GM20431 (cell line): Measurements from ENCODE around the gene C1orf116.

Experiments
- in situ Hi-C: fragments of 300-500 bp; cut with MseI, MboI; formaldehyde crosslinking; loops from one replicate; pipeline ENCODE4 v1.15.0; 2020; ENCODE audit warnings: low sequenced_read_pairs; ENCODE audit not compliant: unreplicated experiment

The C1orf116 gene

GRCh38 chr1:207004931-207005830 is 27.4 kb downstream of the C1orf116 start:
- in situ Hi-C loops, result no loop called here

- in situ Hi-C loops, result no loop called here
Measured at GRCh38 chr1:207003210-207003609, 29.3 kb downstream of the C1orf116 start.

DNA sequence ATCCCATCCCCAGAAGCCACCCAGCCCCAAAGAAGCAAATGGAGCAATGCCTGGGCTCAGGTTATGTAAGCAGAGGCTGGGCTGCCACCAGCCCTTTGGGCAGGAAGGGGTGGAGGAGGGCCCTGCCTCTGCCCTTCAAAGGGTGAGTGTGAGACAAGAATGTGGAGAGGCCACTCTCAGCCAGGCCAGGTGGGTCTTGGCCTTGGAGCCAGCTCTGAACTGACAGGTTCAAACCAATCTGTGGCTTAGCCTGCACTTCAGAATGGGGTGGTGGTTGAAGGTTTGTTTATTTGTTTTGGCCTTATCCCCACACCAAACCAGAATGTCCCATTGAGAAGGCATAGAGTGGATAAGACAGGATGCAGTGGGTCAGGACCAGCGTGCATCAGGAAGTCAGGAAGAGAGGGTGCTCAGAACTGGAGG is 29.8 kb downstream of the C1orf116 start:
- in situ Hi-C loops, result no loop called here

DNA sequence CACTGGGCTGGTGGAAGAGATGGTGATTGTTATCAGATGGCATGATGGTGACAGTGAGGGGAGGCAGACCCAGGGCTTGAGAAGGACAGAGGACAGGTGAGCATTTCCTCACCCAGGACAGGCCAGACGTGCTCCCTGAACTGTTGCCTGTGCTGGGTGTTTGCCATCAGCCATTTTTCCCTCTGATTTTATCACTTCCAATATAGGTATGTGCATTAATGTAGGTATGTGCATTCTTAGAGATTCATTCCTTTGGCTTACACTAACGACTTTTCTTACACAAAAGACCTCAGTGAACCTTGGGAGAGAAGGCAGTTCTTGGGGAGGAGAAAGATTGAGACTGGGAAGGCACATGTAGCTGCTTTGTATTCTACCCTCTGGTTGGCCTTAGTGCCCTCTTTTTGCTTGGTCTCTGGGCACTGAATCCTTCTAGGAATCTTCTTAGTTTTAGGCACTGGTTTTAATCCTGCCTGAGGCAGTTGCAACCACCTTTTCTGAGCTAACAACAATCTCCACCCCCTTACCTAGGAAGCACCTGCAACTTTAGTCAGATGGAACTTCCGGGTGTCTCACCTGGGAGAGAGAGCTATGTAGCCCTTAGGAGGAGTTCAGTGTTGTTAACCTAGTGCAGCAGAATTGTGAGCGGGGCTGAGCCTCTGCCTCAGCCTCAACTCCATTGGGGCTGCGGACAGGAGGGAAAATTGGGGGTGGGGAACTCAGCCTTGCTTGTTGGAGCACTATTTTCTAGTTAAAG is 30.9 kb downstream of the C1orf116 start:
- in situ Hi-C loops, result no loop called here

DNA sequence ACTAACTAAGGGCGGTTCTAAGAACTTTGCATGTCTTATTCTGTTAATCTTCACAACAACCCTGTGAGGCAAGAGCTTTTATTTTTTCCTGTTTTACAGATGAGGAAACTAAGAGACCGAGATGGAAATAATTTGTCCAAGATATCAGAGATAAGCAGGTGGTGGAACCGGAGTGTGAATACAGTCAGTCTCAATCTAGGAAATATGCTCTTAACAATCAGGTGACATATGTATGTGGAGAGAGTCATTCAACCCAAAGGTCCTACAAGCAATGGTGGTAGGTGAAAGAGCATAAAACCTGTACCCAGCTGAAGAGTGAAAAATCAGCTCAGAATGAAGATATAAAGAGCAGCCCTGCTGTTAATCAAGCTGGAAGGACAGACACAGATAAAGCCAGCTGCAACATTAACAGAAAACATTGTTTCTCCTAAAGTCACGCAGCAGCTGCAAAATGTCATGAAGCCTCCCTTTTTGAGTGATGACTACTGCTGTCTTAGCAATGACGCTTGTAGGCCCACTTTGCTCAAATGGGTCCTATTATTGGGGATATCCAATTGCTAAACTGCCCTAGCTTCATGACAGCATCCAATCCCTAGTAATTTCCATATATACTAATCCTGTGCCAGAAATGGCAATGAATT is 31.8 kb downstream of the C1orf116 start:
- in situ Hi-C loops, result no loop called here

- in situ Hi-C loops, result no loop called here
Measured at GRCh38 chr1:206998816-206999215, 33.7 kb downstream of the C1orf116 start.

GRCh38 chr1:206992790-206993189 is 39.8 kb downstream of the C1orf116 start:
- in situ Hi-C loops, result no loop called here

GRCh38 chr1:206987873-206988272 is 44.7 kb downstream of the C1orf116 start:
- in situ Hi-C loops, result no loop called here

- in situ Hi-C loops, result no loop called here
Measured at GRCh38 chr1:206986885-206987284, 45.7 kb downstream of the C1orf116 start.

DNA sequence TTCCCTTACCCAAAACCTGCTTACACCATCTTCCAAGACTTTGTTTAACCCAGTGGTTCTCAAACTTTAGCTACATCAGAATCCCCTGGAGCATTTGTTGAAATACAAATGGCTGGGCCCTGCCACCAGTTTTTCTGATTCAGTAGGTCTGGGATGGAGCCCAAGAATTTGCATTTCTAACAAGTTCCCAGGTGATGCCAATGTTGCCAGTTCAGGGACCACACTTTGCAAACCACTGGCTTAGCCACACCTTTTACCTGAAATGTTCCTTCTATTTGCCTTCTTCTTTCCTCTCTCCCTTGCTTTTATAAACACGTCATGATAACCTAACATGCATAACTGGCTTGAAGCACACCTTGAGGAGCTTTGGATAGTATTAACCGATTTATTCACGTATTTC is 46.2 kb downstream of the C1orf116 start:
- in situ Hi-C loops, result no loop called here

- in situ Hi-C loops, result no loop called here
Measured at GRCh38 chr1:206985162-206985749, 47.3 kb downstream of the C1orf116 start.

- in situ Hi-C loops, result no loop called here
Measured at GRCh38 chr1:206982216-206982615, 50.3 kb downstream of the C1orf116 start.

- in situ Hi-C loops, result no loop called here
Measured at GRCh38 chr1:206979379-206980043, 53.0 kb downstream of the C1orf116 start.

DNA sequence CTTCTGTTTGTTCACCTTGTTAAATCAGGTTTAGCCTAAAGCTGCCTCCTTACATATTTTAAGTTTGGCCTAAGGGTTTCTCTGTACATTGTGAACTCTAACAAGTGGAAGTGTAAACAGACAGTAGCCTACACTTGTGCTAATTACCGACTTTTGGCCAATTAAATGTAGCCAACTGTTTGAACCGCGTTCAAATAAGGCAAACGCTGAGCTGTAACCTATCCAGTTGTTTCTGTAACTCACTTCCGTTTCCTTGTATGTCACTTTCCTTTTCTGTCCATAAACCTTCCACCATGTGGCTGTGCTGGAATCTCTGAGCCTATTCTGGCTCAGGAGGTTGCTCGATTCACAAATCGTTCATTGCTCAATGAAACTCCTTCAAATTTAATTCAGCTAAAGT is 54.3 kb downstream of the C1orf116 start:
- in situ Hi-C loops, result no loop called here

GRCh38 chr1:206975306-206975705 is 57.2 kb downstream of the C1orf116 start:
- in situ Hi-C loops, result no loop called here

DNA sequence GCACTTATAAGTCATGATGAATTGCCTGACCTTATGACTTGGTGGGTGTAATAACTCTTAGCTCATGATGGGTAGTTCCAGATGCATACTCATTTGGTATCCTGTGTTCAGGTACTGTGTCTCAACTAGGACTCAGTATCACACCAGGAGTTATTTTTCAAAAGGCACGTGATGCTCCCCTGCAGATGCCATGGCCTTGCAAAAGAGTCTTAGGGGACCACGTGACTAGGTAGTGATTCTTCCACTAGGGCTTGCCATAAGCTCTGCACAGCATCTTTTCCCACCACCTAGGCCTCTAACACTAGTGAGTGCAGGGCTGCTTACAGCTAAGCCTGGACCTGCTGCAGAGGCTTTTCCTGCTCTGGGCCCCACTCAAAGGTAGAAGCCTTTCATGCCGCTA is 58.4 kb downstream of the C1orf116 start:
- in situ Hi-C loops, result no loop called here

GRCh38 chr1:206972728-206973127 is 59.8 kb downstream of the C1orf116 start:
- in situ Hi-C loops, result no loop called here

GRCh38 chr1:206971029-206971655 is 61.4 kb downstream of the C1orf116 start:
- in situ Hi-C loops, result no loop called here

- in situ Hi-C loops, result no loop called here
Measured at GRCh38 chr1:206970446-206970845, 62.1 kb downstream of the C1orf116 start, which contains the start of gene FCAMR. Gene FCAMR, minus strand, starts transcription at chr1:206970460. Its CDS starts 335 bp downstream, at chr1:206970125.
